Osteocyte (in vitro differentiated cells): Measurements from ENCODE around the gene RHOT2. TPM values are rescaled to one million over a fixed set of nuclear protein-coding genes. Genes with fewer than 3 reads are reported as not detected.

ENCODE experiments used
- DNase-seq: peaks from one replicate; pipeline ENCODE4 v3.0.0; 2021; ENCODE audit warnings: mixed read lengths; ENCODE audit not compliant: unreplicated experiment; ENCODE audit errors: extremely low spot score
- H3K27ac Mint-ChIP-seq: one replicate; pipeline ENCODE4 v1.8.0; 2021; ENCODE audit warnings: mild to moderate bottlenecking, mixed read lengths; ENCODE audit not compliant: unreplicated experiment
- H3K27me3 Mint-ChIP-seq: one replicate; pipeline ENCODE4 v1.8.0; 2021; ENCODE audit warnings: mixed read lengths; ENCODE audit not compliant: unreplicated experiment
- H3K36me3 Mint-ChIP-seq: one replicate; pipeline ENCODE4 v1.8.0; 2021; ENCODE audit warnings: mixed read lengths; ENCODE audit not compliant: unreplicated experiment
- H3K4me1 Mint-ChIP-seq: one replicate; pipeline ENCODE4 v1.8.0; 2021; ENCODE audit warnings: mixed read lengths; ENCODE audit not compliant: unreplicated experiment
- H3K4me3 Mint-ChIP-seq: one replicate; pipeline ENCODE4 v1.8.0; 2021; ENCODE audit warnings: mild to moderate bottlenecking, moderate library complexity, mixed read lengths; ENCODE audit not compliant: unreplicated experiment
- H3K9me3 Mint-ChIP-seq: one replicate; pipeline ENCODE4 v1.8.0; 2021; ENCODE audit warnings: mixed read lengths; ENCODE audit not compliant: unreplicated experiment
- CTCF ChIP-seq: fragments of 200-600 bp; sonication (generic); IDR thresholded peaks from 2 replicates; pipeline ENCODE4 v1.5.0; 2021; ENCODE audit warnings: antibody characterized with exemption, mild to moderate bottlenecking, moderate library complexity
- total RNA-seq: library from RNA; stranded (reverse); gene quantifications from 2 replicates; pipeline ENCODE4 v1.2.1, GENCODE V29; 2021

The RHOT2 gene
- total RNA-seq, 1 donor from 2014 or later = 126 TPM

GRCh38 chr16:692356-693108, 24.6 kb downstream of the RHOT2 start:
- Mint-ChIP-seq H3K27me3 (peaks cover 29% of the 10 kb centered on the region), H3K4me3 (no peak overlapping the region), H3K27ac (no peak overlapping the region), H3K36me3 (no peaks in the 10 kb centered on the region), H3K4me1 (peaks cover 17% of the 10 kb centered on the region), H3K9me3 (no peaks in the 10 kb centered on the region)
- TF ChIP-seq CTCF = no peak
- no peak for DNase-seq

DNA sequence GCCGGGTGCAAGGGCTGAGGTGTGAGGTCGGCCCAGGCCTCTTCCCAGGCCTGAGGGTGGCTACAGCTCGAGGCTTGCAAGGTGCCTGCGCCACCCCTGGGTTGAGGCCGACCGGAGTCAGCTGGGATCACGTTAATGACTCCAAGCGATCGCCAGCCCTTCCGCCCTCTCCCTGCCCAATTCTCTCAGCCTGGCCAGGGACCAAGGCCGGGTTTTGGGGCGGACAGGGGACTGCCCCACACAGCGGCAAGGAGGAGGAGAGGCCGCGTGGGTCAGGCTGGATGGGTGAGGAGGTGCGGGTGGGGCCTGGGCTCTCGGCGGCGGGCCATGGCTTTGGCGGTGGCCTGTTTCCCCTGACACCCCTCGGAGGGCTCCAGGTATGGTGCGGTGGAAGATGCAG, 25.4 kb downstream of the RHOT2 start:
- Mint-ChIP-seq H3K4me1 (peaks cover 17% of the 10 kb centered on the region), H3K27me3 (peaks cover 29% of the 10 kb centered on the region), H3K9me3 (no peaks in the 10 kb centered on the region), H3K27ac (no peak overlapping the region), H3K4me3 (no peak overlapping the region), H3K36me3 (no peaks in the 10 kb centered on the region)
- no peak for TF ChIP-seq CTCF
- DNase-seq = no peak

DNA sequence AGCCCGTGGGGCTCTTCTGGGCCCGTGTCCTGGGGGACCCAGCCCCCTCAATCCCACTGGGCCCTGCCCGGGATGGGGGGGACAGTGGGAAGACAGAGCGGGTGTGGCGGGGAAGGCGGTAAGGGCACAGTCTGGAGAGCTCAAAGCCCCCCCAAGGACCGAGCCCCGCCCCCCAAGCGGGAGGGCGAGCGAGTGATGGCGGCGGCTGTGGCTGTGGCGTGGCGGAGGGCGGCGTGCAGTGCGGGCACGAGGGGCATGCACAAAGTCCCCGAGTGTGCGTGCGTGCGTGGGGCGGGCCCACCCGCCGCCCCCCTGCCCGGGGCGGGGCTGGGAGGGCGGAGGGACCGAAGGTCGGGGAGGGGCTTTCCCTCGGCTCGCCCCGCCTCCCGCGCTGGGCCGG, 25.8 kb downstream of the RHOT2 start:
- no peak overlapping the region for H3K4me3 Mint-ChIP-seq

GRCh38 chr16:694187-694862, 26.4 kb downstream of the RHOT2 start:
- Mint-ChIP-seq H3K27ac (no peak overlapping the region), H3K4me1 (peaks cover 11% of the 10 kb centered on the region), H3K27me3 (peaks cover 29% of the 10 kb centered on the region), H3K9me3 (no peaks in the 10 kb centered on the region), H3K4me3 (no peak overlapping the region), H3K36me3 (no peaks in the 10 kb centered on the region)
- DNase-seq = no peak
- no peak for TF ChIP-seq CTCF

More for the DNA sequence above, 25.8 kb downstream of the RHOT2 start:
- no peak overlapping the region for H3K27ac Mint-ChIP-seq
- no peak for DNase-seq
- H3K36me3 Mint-ChIP-seq = no peaks in the 10 kb centered on the region
- peaks cover 29% of the 10 kb centered on the region for H3K27me3 Mint-ChIP-seq
- TF ChIP-seq CTCF = no peak
- no peaks in the 10 kb centered on the region for H3K9me3 Mint-ChIP-seq
- H3K4me1 Mint-ChIP-seq = peaks cover 16% of the 10 kb centered on the region

DNA sequence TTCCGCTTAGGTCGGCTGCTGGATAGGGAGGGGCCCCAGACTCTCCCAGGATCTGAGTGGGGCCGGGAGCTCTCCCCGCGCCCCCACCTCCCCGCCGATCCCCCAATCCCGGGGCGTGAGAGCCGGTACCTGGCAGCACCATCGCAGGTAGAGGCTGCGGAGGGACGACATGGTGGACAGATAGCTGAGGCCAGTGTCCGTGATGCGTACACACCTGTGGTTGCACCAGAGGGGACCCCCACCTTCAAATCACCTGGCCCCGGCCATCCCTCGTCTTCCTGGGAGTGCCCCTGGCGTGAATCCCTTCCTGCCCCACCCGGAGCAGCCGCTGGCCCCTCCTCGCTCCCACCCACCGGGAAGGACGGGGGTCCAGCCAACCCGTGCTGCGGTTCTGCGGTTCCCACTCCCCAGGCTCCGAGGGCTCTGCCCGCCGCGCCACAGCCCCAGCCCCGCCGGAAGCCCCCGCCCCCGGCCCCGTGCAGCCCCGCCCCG, 27.0 kb downstream of the RHOT2 start:
- no peak for TF ChIP-seq CTCF
- Mint-ChIP-seq H3K4me1 (peaks cover 7% of the 10 kb centered on the region), H3K36me3 (no peaks in the 10 kb centered on the region), H3K27ac (no peak overlapping the region), H3K4me3 (no peak overlapping the region), H3K27me3 (peaks cover 29% of the 10 kb centered on the region), H3K9me3 (no peaks in the 10 kb centered on the region)
- DNase-seq = no peak
